Progenitor cell of endocrine pancreas (in vitro differentiated cells): ENCODE measurements around the gene RNF207. TPM values are rescaled to one million over a fixed set of nuclear protein-coding genes. Genes with fewer than 3 reads are reported as not detected.

Experiments
- DNase-seq: peaks from one replicate; pipeline ENCODE4 v3.0.0; 2021; ENCODE audit warnings: low spot score; ENCODE audit not compliant: unreplicated experiment
- H3K27ac Mint-ChIP-seq: 2 replicates; pipeline ENCODE4 v1.8.0; 2021; ENCODE audit warnings: mild to moderate bottlenecking, moderate library complexity, mixed read lengths
- H3K27me3 Mint-ChIP-seq: 2 replicates; pipeline ENCODE4 v1.8.0; 2021; ENCODE audit warnings: mixed read lengths
- H3K36me3 Mint-ChIP-seq: 2 replicates; pipeline ENCODE4 v1.8.0; 2022; ENCODE audit warnings: mixed read lengths; ENCODE audit not compliant: insufficient read depth
- H3K4me1 Mint-ChIP-seq: 2 replicates; pipeline ENCODE4 v1.8.0; 2021; ENCODE audit warnings: low read depth, mixed read lengths
- H3K4me3 Mint-ChIP-seq: 2 replicates; pipeline ENCODE4 v1.8.0; 2021; ENCODE audit warnings: low read depth, mild to moderate bottlenecking, moderate library complexity, mixed read lengths
- H3K9me3 Mint-ChIP-seq: 2 replicates; pipeline ENCODE4 v1.8.0; 2021; ENCODE audit warnings: low read depth, mixed read lengths
- total RNA-seq: library from RNA; stranded (reverse); gene quantifications from 2 replicates; pipeline ENCODE4 v1.2.1, GENCODE V29; 2021
- TF ChIP-seq, protein P1 (sequence below): fragments of 200-600 bp; sonication (generic); IDR thresholded peaks from one replicate; pipeline ENCODE4 v1.5.0; 2021; ENCODE audit warnings: antibody characterized with exemption, mild to moderate bottlenecking; ENCODE audit not compliant: unreplicated experiment

The RNF207 gene
- total RNA-seq, 1 donor from 2014 or later, result 50.5 TPM

DNA sequence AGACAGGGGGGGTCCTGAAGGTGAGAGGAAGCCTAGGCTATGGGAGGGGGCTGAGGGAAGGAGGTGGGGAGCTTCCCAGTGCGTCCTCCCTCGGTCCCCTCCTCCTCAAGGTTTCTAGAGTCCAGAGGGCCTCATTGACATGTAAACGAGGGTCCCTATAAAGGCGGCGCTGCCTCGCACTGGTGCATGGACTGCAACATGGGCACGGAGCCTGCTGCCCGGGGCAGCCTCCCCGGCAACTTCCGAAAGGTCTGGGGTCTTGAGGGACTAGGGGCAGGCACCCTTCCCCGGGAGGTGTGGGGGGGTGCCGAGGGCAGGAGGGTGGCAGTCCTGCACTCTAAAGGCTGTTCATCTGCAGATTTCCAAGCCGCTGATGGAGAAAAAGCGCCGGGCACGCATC, 38.1 kb downstream of the RNF207 start, which contains the start of gene HES3:
Gene HES3, plus strand, starts transcription at position 187 of the 400 bp plus-strand sequence. Its CDS starts 187 bp downstream, at position 374.
- peaks cover 72% of the 10 kb centered on the region for H3K27me3 Mint-ChIP-seq
- peaks cover 14% of the 10 kb centered on the region for H3K4me1 Mint-ChIP-seq
- H3K9me3 Mint-ChIP-seq, result no peaks in the 10 kb centered on the region
- H3K4me3 Mint-ChIP-seq, result no peak within 1 kb of the TSS
- H3K27ac Mint-ChIP-seq, result no peak within 1 kb of the TSS
- no peak for DNase-seq
- TF ChIP-seq, protein P1, sequence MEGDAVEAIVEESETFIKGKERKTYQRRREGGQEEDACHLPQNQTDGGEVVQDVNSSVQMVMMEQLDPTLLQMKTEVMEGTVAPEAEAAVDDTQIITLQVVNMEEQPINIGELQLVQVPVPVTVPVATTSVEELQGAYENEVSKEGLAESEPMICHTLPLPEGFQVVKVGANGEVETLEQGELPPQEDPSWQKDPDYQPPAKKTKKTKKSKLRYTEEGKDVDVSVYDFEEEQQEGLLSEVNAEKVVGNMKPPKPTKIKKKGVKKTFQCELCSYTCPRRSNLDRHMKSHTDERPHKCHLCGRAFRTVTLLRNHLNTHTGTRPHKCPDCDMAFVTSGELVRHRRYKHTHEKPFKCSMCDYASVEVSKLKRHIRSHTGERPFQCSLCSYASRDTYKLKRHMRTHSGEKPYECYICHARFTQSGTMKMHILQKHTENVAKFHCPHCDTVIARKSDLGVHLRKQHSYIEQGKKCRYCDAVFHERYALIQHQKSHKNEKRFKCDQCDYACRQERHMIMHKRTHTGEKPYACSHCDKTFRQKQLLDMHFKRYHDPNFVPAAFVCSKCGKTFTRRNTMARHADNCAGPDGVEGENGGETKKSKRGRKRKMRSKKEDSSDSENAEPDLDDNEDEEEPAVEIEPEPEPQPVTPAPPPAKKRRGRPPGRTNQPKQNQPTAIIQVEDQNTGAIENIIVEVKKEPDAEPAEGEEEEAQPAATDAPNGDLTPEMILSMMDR, result no peak
- H3K36me3 Mint-ChIP-seq, result no peaks in the 10 kb centered on the region

DNA sequence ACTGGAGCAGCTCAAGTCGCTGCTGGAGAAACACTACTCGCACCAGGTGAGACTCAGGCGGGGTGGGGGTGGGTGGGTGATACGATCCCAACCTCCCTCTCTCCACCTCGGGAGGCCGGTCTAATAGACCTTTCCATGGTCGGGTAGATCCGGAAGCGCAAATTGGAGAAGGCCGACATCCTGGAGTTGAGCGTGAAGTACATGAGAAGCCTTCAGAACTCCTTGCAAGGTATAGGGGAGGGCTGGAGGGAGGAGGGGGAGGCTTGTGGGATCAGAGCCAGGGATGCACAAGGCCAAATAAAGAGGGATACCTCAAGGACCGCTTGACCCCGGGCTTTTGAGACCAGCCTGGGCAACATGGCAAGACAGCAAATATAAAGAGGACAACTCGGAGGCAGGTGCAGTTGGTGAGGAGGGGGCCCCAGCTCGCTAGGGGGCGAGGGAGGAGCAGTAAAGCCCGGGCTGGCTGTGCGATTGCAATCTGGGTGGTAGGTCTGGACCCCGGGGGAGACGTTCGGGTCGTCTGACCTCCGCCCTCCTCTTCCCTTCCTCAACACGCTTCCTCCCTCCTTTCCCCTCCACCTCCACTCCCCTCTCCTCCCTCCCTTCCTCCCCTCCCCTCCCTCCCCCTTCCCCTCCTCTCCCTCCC, 38.6 kb downstream of the RNF207 start:
- Mint-ChIP-seq H3K36me3 (no peaks in the 10 kb centered on the region), H3K4me1 (peaks cover 12% of the 10 kb centered on the region), H3K27me3 (peaks cover 66% of the 10 kb centered on the region), H3K27ac (no peak overlapping the region), H3K4me3 (no peak overlapping the region), H3K9me3 (no peaks in the 10 kb centered on the region)
- TF ChIP-seq, protein P1, result no peak
- no peak for DNase-seq

DNA sequence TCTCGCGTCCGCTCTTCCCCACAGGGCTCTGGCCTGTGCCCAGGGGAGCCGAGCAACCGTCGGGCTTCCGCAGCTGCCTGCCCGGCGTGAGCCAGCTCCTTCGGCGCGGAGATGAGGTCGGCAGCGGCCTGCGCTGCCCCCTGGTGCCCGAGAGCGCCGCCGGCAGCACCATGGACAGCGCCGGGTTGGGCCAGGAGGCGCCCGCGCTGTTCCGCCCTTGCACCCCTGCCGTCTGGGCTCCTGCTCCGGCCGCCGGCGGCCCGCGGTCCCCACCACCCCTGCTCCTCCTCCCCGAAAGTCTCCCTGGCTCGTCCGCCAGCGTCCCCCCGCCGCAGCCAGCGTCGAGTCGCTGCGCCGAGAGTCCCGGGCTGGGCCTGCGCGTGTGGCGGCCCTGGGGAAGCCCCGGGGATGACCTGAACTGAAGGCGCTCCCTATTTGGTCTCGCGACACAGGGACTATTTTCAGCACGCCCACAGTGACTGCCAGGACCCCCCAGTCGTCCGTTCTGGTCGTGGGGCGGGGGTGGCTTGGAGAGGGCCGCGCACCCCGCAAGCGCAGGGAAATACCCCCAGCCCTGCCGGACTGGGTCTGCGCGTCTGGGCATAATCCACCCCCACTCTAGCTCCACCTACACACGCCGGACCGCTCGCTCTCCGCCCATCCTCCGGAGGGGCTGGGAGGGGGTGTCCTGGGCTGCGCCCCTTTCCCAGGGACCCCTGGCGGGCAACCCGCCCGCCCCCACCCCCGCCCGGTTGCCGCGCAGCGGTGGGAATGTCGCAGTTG, 39.4 kb downstream of the RNF207 start:
- Mint-ChIP-seq H3K4me1 (peaks cover 9% of the 10 kb centered on the region), H3K4me3 (no peak overlapping the region), H3K27me3 (peaks cover 65% of the 10 kb centered on the region), H3K36me3 (no peaks in the 10 kb centered on the region), H3K9me3 (no peaks in the 10 kb centered on the region), H3K27ac (no peak overlapping the region)
- TF ChIP-seq, protein P1, result peak; percentile 83
- DNase-seq, result peak; percentile 85

DNA sequence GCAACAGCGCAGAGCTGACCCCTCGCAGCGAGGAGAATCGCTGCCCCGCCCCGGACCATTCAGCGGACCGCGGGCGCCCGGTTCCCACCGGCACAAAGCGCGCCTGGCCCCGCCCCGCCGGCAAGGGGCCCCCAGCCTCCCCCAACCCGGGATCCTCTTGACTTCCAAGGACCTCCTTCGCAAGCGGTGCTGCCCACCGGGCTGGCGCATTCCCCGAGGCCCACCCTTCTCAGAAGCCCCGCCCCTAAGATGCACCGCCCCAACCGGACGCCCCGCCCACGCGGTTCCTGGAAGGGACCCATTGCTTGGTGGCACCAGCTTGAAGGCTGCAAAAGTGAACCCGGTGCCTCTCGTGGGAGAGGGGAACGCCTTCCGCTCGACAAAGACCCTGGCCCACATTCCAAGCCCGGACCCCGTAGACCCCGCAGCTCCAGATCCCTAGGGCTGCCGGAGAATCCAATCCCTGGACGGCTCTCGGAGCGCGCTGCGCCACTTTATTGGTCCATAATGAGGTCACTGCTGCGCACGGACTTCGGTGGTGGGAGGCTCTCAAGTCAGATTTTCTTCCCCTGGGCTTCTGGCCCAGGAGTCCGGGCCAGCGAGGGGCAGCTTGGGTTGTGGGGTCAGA, 40.1 kb downstream of the RNF207 start:
- Mint-ChIP-seq H3K9me3 (no peaks in the 10 kb centered on the region), H3K27ac (no peak overlapping the region), H3K27me3 (peaks cover 66% of the 10 kb centered on the region), H3K36me3 (no peaks in the 10 kb centered on the region), H3K4me3 (no peak overlapping the region), H3K4me1 (peaks cover 8% of the 10 kb centered on the region)
- DNase-seq, result no peak
- TF ChIP-seq, protein P1, result no peak
